AG10803 (cell line): Measurements from ENCODE around the gene CPZ.

Experiments
- DNase-seq: peaks from one replicate; pipeline ENCODE4 v3.0.0; 2010; ENCODE audit warnings: low read depth
- H3K4me3 ChIP-seq: 2 replicates; pipeline ENCODE4 v1.5.1; 2011; ENCODE audit warnings: mild to moderate bottlenecking, low read length, control low read depth
- TF ChIP-seq, protein P1 (sequence below): conservative IDR thresholded peaks from 2 replicates; pipeline ENCODE4 v1.5.1; 2011; ENCODE audit warnings: mild to moderate bottlenecking, low read length, control low read depth, inconsistent platforms

The CPZ gene

DNA sequence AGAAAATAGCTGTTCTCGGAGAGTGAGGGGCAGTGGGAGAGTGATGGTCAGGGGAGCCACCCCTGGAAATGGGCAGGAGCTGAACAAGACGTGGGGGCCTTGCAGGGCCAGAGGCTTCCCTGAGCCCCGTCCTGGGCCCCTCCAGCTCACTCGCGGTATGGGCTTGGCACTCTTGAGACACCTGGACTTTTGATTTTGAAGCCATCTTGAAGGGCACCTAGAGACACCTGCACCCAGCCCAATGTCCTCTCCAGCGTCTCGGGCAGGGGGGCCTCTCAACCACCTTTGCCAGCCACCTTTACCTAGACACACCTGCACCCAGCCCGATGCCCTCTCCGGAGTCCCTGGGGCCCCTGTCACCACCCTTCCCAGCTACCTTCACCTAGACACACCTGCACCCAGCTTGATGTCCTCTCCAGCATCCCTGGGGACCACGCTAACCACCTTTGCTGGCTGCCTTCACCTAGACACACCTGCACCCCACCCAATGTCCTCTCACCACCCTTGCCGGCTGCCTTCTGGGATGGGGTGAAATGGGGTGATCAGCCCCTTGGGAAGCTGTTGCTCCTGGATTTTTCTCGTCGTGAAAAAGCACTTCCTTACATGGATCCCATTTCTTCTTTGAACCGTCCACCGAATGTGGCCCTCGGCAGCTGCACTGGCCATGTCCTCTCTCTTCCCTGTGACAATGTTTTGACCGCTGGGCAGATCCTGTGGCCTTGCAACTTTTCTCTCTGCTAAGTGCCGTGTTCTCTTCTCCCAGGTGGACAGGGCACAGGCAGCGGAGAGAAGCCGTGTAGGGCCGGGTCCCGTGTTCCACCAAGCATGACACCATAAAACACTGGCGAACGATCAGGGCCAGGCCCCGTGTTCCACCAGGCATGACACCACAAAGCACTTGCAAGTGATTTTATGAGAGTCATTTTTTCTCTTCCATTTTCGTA is 47.5 kb downstream of the CPZ start:
- H3K4me3 ChIP-seq, result no peak overlapping the region
- no peak for DNase-seq
- TF ChIP-seq, protein P1, sequence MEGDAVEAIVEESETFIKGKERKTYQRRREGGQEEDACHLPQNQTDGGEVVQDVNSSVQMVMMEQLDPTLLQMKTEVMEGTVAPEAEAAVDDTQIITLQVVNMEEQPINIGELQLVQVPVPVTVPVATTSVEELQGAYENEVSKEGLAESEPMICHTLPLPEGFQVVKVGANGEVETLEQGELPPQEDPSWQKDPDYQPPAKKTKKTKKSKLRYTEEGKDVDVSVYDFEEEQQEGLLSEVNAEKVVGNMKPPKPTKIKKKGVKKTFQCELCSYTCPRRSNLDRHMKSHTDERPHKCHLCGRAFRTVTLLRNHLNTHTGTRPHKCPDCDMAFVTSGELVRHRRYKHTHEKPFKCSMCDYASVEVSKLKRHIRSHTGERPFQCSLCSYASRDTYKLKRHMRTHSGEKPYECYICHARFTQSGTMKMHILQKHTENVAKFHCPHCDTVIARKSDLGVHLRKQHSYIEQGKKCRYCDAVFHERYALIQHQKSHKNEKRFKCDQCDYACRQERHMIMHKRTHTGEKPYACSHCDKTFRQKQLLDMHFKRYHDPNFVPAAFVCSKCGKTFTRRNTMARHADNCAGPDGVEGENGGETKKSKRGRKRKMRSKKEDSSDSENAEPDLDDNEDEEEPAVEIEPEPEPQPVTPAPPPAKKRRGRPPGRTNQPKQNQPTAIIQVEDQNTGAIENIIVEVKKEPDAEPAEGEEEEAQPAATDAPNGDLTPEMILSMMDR, result no peak

DNA sequence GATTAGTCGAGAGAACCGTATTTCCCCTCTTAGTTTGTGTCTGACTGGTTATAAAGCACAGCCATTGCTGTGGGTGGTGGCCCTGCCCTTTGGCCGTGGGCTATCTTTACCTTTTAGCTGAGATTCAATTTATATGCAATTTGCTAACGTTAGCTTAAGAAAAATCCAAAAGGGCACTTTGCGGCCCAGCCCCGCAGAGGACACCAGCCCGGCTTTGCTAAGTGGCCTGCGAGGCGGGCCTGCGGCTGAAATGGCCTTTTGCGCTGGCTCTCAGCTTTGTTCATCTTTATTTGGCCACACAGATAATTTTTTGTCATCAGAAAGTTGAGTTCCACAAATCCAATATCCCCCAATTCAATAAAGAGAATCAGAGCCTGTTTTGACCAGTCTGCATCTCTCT is 48.3 kb downstream of the CPZ start:
- H3K4me3 ChIP-seq, result no peak overlapping the region
- TF ChIP-seq, protein P1, result no peak
- no peak for DNase-seq

DNA sequence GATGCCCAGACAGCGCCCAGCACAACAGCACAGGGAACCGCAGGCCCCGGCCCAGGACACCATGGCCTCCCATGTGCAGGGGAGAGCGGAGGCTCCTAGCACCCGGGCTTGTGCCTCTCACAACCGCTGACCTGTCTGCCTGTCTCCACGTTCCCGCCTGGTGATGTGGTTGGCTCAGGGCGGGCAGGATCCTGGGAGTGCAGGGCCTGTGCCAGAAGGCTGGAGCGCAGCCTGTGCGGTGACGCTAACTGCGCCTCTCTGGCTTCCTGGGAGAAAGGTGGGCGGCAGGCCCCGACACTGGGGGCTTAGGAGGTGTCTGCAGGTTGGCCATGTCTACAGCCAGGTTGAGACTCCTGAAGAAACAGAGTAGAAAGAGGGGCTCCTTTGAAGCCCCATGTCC is 48.7 kb downstream of the CPZ start:
- TF ChIP-seq, protein P1, result no peak
- H3K4me3 ChIP-seq, result no peak overlapping the region
- no peak for DNase-seq

DNA sequence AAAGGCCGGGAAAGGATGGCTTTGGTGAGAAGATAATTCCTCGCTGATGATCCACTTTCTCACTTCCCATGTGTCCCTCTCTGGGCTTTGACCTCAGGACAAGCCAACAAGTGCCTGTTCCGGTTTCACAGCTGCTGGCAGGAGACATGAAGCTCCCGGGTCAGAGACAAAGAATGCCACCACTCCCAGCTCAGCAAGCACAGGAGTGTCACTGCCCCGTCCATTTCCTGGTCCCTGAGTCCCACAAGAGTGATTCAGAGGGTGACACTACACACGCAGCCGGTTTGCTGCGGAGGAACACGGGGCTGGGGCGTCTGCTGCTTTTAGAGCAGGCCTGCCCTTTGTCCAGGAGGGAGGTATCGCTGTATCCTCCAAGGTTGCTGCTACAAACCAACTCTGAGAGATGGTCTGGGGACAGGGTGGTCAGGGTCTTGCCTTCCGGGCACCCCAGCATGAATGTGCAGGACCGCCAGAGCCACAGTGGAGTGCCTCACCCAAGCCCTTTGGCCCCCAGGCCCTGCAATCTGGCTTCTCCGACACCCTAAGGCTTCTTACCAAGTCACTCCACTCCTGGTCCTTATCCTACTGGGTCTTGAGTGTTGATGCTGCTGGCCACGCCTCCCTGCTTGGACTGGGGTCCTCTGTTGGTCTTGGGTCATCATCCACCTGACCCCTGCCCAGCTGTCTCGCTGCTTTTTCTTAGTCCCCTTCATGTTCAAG is 49.5 kb downstream of the CPZ start:
- no peak for DNase-seq
- TF ChIP-seq, protein P1, result no peak
- H3K4me3 ChIP-seq, result no peak overlapping the region

DNA sequence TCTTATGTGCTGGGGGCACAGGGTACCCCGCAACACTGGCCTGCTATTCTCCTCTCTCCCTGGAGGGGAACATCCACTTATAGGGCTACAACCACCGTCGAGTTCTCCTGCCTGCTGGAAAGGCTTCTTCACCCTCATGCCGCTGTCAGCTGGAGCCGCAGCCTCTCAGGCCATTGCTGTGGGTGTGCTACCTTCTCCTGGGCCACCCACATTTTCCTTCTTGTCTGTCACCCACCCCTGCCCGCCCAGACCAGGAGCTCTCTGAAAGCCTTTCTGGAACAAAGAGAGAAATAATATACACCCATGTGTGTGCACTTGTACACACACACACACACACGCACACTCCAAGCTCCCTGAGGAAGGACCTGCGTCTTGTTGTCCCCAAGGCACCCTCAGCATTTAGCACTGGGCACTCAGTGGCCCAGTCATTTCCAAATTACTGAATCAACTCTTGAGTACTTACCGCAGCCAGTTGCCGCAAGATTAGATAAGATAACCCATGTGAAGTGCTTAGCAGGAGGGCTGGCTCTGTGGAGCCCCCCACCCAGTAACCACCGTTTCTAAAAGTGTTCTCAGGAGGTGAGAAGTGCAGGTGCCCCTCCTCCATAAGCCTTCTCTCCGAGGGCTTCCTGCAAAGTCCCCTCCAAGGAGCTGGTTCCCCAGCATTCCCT is 50.2 kb downstream of the CPZ start:
- DNase-seq, result no peak
- TF ChIP-seq, protein P1, result no peak
- no peak overlapping the region for H3K4me3 ChIP-seq

DNA sequence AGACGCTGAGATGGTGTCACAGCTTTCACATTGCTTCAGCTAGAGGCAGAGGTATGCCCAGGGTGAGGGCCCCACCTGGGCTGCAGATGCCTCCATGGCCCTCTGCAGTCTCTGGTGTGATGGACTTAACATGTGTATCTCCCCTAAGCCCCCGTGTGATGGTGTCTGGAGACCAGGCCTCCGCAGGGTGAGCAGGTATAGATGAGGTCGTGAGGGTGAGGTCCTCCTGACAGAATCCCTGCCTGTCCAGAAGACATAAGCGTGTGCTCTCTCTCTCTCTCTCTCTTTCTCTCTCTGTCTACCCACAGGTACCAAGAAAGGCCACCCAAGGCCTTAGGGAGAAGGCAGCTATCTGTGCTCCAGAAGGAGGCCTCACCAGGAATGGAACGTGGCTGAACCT is 50.9 kb downstream of the CPZ start:
- TF ChIP-seq, protein P1, result no peak
- no peak for DNase-seq
- no peak overlapping the region for H3K4me3 ChIP-seq
